Stimulated activated CD4-positive, alpha-beta T cell treated with anti-CD3 and anti-CD28 coated beads, Interleukin-15, amount 100 ng/mL, for 48 hours (primary cell): ENCODE data around the gene SHQ1.

ENCODE experiments used
- DNase-seq, 2 donors: peaks; one replicate each; pipeline ENCODE4 v3.0.0-alpha.2; 2020; ENCODE audit warnings: low read depth in 2 of 2

Gene SHQ1

DNA sequence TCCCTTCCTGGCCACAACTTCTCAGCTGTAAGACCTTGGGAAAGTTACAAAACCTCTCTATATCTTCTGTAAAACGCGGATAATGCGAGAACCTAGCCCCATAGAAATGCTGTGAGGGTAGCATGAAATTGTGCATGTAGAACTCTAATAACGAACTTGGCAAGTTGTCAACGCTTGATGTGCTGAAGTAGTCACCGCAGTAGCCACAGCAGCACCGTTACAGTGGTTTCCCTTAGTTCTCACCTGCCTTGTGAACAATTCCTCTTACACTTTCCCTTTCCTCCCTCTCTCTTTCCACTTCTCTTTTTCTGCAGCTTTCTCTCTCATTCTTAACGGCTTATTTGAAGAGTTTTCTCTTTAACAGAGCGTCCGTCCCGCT is 447 bp upstream of the SHQ1 start:
- DNase-seq: no peak

DNA sequence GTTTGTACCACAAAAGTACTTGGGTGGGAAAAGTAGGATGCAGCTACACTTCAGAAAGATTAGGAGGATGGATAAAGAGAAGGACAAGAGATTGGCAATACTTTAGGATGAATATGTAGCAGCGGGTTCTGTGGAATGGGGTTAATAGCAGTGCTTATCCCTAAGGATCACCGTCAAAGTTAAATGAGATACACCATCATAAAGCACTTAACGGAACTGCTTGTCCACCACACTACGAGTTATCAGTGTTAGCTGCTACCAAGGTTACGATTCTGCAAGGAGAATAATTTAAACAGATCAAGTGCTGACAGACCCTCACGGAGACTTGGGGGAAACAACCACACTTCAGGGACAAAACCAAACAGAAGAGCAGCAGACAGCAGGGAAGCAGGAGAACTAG is 963 bp downstream of the SHQ1 start:
- DNase-seq: no peak

DNA sequence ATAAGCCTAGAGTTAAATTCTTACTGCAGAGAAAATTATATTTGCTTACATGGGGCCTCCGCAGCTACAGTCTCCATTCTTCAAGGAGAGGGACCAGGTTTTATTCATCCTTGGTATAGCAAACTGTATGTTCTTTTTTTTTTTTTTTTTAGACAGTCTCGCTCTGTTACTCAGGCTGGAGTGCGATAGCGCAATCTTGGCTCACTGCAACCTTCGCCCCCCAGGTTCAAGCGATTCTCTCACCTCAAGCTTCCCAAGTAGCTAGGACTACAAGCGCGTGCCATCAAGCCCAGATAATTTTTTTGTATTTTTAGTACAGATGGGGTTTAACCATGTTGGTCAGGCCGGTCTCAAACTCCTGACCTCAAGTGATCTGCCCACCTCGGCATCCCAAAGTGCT is 2.1 kb downstream of the SHQ1 start:
- no peak for DNase-seq

DNA sequence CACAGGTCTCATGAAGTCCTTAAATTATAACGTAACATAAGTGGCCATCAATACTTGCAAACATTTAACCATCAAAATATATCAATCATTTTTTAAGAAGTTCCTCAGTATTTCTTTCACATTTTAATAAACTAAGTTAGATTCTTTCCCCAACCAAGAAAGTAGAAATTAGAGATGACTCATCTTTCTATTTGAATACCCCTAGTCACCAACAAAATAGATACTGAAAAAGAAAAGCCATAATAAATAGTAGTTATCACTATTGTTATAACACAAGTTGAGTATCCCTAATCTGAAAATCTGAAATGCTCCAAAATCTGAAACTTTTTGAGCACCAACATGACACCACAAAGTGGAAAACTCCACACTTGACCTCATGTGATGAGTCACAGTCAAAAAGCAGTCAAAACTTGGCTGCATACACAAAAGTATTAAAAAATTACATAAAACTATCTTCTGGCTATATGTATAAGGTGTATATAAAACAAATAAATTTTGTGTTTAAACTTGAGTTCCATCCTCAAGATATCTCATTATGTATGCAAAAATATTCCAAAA is 3.7 kb downstream of the SHQ1 start:
- DNase-seq: no peak

DNA sequence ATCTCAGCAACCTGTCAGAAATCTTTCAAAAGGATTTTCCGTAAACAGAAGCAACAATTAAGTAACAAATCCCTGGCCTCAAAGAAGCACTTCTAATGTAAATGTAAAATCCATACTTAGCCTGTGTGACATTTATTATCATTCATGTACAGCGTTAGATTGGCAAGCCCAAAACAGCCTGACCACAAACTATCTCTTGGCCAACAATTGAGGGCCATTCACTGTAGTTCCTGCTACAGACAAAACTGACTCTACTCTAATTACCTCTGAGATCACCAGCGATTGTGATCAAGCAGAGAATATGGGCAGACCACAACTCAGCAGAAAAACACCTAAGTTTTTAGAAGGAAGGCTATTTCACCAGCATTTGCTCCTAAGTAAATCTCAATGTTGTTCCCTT is 9.2 kb downstream of the SHQ1 start:
- no peak for DNase-seq

DNA sequence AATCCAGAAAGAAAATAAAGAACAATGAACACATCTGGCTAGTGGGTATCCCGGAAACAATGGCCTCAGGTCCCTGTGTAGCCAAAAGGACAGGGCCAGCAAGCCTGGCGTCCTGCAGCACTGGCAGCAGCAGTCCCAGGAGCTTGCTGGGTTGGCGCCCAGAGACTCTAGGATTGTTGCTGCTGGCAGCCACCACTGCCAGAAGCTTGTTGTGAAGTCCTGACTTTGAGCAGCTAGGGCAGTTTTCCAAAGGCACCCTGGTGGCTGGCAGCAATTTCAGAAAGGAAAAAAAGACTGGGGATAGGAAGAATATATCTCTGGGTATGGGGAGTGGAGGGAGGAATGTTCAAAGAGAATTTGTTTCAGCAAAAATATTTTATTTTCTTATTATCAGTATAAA is 11.3 kb downstream of the SHQ1 start:
- DNase-seq: no peak

DNA sequence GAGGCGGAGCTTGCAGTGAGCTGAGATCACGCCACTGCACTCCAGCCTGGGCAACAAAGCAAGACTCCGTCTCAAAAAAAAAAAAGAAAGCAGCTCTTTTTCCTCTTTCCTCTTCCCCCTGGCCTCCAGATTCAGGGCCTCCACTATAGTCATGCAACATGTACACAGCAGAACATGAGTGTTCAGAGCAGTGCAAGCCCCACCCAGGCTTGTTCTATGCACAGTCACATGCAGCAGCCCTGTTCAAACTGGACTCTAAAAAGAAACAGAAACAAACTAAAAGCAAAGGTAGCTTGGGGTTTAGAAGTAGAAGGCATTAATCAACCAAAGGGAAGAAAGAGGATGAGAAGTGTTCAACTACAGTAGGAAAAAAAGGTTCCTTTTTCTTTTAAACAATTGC is 11.8 kb downstream of the SHQ1 start:
- no peak for DNase-seq

DNA sequence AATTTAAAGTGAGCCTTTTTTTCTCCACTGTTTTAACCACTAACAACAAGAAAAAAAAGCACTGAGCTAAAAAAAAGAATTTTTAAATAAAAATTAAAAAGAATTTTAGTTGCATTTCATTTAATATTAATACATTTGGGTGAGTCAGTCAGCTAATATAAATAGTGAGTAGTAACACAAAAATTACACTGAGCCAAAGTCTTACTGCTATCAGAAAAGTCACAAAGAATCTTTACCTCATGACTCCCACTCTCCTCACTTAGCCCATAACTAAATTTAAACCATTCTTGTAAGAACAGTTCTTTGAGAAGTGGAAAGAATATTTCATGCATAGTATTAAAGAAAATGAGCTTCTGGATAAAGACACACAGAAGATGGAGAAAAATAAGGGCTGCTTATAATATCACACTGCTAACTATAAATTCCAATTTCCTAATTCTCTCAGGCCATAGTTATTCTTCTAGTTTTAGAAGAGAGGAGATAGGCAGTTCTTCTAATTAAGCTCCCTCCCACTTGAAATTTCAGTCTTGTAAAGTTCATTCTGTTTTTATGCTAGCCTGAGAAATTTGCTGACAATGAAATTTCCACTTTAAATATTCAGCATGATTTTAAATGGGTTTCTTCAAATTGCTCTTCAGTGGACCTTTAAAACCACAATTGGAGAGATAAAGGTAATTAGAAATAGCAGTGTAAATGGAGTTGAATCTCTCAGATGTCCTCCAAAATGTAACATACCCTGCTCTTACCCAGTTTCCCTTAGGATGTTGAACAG is 17.6 kb downstream of the SHQ1 start:
- DNase-seq: no peak

DNA sequence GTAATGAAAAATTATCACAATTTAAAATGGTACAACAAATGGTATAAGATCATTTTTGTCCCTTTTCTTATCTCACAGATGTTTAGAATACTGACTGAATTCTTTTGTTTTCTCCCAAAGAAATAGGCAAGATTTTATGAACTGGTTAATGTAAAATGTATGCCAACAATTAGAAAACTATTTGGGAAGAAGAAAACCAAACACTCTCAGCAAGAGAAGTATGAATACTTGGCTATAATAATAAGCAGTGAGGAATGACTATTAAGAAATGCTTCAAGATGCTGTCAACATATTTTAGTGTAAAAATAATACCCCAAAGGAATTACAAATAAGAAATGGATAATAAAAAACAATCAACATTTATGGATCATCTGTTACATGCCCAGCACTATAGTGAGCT is 18.5 kb downstream of the SHQ1 start:
- no peak for DNase-seq

DNA sequence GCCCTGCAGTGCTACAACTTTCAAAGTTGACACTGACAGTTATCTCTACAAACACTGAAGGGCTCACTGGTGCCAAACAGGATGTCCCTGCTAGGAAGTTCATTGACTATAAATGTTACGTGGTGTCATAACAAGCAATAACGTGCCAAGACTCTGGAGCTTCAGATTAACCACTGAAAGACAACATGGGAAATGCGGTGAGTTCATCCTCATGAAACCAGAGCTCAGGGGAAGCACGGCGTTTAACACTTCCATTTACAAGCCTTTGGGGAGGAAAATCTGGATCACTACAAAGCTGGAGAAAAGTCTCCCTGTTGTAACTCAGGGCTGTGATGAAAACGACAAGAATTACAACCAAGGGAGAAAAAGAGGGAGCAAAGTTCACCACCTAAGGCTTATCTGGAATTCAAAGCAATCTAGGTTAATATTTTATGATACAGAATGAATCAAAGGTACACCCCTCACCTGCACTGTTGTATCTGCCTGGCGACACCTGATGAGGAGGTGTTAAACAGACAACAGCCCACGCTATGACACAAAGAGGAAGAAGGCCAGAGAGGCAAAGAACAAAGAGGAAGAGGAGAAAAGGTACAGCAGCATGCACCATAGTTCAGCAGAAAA is 27.0 kb downstream of the SHQ1 start:
- DNase-seq: no peak

DNA sequence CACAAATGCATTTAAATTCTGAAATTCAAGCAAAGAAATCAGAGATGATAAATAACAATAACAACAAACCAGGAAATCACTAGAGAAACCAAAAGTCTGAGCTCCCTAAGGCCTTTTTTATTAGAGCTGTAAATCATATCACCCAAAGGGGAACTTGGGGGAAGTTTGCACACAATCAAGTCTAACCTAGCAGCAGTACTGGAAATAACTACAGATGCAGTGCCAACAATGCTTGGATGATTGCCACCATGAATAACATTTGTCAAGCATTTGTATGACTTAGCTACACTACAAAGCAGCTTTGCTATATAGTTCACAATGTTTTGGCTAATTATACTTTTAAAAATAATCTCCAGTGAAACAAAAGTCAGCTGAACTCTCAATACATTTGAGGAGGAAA is 27.8 kb downstream of the SHQ1 start:
- DNase-seq: no peak

DNA sequence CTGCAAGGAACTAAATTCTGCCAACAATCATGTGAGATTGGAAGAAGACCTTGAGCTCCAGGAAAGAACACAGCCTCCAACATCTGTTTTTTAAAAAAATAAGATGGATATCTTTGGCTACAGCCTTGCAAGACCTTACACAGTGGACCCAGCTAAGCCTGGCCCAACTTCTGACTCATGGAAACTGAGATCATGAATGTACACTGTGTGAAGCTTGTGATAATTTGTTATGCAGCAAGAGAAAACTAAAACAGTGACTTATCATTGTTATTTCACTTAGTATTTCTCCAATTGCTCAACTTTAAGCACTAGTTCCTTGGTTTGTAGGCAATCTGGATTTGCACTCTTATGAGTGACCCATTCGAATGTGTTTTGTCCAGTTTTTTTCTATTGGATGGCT is 29.3 kb downstream of the SHQ1 start:
- no peak for DNase-seq

DNA sequence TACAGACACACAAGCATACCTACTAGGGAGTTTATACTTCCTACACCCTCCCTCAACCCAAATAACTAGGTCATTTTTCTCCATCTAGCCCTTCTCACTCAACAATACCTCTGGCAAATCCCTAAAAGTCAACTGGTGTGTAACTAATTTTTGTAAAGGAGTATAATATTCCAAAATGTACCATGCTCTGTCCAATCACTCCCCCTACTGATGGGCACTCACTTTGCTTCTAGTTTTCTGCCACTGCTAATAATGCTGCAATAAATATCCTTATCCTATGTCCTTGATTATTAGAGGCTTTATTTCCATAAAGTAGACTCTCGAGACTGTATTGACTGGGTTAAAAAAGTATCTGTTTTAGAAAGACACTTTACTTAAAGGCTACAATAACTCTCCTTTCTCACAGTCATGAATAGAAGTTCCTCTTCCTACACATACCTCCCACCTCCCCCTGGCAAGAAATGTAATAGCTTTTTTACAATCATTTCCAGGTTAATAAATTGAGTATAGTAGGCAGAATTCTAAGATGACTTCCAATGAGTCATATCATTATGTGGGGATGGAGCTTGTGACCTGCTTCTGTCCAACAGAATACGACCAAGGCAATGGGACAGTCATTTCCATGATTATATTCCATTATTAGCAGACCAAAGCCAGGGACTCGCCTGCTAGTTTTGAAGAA is 30.0 kb downstream of the SHQ1 start:
- no peak for DNase-seq

DNA sequence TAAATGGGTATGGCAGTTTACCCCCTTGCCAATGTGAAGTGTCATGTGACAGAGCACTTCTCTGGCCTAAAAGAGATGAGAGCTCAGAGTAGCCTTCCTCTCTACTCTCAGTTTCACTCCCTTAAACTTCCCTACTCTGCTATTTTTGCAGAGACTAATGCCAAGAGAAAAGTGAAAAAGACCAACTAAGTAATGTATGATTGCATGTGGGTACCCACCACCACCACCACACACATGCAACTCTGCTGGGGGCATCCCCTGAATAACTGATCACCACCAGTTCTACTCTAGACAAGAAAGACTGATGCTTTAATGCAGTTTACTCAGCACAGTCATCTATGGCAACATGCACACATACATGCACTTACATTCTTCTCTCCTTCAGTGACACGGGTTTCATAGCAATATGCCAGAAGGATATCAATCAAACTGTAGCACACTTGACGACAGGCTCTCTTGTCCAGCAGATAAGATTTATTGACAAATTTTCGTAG is 31.3 kb downstream of the SHQ1 start:
- no peak for DNase-seq

DNA sequence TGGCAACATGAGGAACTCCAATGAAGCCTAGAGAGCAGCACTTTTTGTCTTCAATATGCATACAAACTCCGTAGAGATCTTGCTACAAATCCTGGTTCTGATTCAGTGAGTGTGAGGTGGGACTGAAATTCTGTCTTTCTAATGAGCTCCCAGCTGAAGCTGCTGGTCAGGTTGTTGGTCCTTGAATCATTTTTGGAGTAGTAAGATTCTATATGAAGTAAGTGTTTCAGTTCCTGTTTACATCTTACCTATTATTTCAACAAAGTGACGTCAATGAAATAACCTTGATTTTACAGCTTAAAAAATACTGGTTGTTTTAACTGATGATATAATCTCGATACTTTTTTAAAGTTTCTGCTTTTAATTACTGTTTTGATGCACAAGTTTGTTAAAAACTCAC is 33.9 kb downstream of the SHQ1 start:
- DNase-seq: no peak

DNA sequence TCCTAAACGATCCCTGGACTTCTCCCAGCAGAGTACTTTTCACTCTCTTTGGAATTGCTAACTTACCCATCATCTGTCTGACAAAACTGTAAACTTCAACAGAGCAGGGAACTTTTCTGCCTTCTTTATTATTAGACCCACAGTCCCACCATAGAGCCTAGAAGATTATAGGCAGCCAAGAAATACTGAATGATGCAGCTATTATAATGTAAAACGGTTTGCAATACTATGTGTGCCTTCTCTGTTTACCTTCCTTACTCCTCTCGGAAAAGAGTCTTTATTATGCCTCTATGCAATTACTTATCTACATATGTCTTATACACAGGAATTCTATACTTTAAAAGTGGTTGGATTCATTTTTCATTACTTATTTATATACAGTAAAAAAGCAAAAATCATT is 36.0 kb downstream of the SHQ1 start:
- no peak for DNase-seq

DNA sequence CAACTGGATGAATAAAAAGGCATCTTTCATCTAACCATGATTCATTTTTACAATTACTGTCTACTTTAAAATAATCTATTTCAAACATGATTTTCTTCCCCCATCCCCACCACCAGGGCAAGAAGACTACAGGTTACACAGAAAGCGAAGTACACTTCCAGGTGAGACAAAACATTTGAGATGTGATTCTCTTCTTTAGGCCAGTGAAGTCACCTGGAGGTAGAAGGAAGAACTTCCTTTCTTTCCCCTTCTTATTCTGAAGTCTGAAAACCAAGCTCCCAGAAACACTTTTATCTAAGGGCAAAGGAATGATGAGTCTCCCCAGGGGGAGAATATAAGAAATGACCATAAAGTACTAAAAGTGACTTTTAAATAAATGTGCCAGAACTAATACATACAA is 36.7 kb downstream of the SHQ1 start:
- no peak for DNase-seq

DNA sequence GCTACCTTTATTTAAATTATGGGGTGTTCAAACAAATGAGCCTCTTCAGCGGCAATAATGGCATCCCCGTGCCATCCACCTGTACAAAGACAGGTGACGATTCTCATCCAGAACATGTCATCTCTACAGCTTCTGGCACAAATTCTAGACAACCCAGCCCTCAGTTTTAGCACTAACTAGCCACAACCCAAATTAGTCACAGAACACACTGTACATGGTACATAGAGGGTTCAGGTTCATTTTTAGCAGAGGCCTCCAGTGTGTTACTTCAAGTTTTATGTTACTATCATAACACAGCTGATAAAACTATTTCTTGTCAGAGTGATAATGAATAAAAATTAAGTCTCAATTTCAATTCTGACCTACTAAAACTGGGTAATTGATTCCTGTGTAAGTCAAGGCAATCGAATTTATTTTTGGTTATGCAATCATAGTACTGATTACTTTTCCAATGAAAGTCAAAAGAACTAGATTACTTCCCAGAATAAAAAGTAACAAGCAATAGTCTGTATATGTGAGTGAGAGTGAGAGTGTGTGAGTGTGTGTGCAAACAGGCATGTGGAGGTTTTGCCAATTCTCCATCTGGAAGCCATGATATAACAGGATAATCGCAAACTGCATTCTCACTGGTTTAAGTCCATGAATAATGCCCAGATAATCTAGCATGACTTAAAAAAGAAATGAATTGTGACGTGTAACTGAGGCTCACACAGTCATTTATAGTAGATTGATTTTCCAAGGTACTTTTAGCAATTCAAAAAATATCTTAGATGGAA is 37.4 kb downstream of the SHQ1 start:
- DNase-seq: no peak

DNA sequence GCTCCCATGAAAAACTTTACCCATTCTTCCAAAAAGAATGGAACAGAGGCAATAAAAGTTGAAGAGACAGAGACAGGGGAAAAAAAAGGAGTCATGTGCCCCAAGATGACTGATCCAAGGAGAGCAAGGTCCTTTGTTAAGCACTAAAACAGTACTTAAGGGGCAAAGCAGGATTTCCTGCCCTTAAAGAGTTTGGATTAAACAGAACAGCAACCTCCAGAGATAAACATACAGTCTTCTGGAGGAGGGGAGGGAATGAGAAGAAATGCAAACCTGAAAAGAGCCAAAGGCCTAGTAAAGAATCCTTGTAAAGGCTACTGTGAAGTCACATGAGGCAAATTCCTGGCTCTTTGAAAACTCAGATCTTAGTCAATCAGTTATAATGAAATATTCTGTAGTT is 38.2 kb downstream of the SHQ1 start:
- DNase-seq: no peak

DNA sequence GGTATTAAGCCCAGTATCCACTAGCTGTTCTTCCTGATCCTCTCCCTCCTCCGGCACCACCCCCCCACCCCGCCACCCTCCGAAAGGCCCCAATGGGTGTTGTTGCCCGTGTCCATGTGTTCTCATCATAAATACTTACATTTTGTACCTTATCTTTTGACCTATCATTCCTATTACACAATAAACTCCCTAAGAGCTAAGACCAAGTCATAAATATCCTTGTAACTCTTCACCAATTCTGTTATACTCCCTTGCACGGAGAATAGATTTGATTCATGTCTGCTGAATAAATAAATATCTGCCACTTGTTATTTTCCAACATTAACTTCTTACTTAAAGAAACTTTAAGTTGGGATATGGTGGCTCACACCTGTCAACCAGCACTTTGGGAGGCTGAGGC is 43.9 kb downstream of the SHQ1 start:
- no peak for DNase-seq

DNA sequence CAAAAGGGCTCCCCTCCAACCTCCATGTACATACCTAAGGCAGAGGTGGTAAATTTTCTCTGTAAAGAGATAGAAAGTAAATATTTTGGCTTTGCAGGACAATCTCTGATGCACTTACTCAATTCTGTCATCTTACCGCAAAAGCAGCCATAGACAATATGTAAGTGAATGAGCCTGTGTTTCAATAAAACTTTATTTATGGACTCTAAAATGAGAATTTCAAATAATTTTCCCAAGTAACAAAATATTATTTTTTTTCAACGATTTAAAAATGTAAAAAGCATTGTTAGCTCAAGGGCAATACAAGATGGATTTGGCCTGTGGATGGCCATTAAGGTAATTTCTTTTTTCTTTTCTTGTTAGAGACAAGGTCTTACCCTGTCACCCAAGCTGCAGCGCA is 44.7 kb downstream of the SHQ1 start:
- DNase-seq: no peak

DNA sequence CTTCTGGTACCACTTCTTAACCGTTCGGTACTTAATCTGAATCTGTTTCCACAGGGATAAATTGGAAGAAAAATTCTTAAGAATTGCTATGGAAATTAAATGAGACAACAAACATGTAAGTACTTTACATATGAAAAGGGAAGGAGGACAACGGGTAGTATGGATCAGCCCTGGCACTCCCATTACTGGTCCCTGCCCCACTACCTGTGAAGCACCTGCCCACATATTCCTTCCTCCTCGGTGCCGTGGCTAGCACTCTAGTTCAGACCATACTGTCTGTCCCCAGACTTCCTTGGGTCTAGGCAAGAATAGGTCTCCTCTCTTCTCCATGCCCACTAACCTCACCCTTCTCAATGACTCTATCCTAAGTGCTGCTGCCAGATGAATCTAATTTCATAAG is 46.2 kb downstream of the SHQ1 start:
- DNase-seq: no peak
